Fibroblast of skin of left quadriceps (primary cell): Measurements from ENCODE around the gene UCN2.

ENCODE experiments used
- DNase-seq, 2 experiments: peaks; one replicate each; pipeline ENCODE4 v3.0.0-alpha.2; 2013; ENCODE audit warnings: low read depth in 2 of 2

Gene UCN2

DNA sequence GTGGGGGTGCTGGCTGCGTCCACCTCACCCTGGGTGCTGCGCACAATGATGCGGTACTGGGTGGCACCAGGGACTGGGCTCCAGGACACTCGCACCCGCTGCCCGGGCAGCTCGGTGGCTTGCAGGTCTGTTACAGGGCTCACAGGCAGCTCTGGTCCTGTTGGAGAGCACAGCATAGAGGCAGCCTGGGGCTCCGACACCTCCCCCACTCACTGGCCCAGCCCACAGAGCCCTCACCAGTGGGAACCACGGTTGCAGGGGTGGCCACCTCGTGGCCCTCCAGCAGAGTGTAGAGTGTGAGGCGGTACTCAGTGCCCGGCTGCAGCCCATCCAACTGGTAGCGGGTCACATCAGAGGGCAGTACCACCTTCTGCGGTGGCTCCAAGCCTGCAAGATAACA, 27.9 kb upstream of the UCN2 start:
- no peak for DNase-seq

DNA sequence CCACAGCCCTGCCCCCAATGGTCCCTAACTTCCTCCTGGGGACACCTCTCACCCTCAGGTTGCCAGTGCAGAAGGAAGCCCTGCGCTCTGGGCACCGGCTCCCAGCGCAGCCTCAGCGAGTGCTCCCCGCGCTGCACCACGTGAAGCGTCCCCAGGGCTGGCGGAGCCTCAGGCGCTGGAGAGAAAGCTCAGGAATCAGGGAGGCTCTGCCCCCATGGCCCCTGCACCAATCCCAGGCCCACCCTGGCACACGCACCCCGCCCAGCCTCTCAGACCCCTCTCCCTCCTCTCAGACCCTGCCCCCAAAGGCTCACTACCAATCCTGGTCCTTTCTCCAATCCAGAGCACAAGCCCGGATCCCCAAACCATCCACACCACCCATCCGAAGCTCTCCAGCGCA, 24.6 kb upstream of the UCN2 start:
- DNase-seq = no peak

DNA sequence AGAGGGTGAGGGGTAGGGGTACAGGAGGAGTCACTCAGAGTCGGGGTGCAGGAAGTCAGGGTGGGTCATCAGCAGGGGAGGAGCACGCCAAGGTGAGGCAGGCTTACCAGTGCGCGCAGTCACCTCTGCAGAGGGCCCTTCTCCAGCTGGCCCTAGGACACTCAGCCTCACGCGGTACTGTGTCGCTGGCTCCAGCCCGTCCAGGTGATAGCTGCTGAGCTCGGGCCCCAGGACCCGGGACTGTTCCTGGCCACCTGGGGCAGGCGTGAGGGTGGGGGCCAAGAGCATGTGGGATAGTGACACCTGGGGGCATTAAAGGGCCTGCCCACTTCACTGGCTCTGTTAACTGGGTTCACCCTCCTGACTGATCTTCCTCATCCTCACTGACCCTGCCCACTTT, 24.1 kb upstream of the UCN2 start:
- no peak for DNase-seq

DNA sequence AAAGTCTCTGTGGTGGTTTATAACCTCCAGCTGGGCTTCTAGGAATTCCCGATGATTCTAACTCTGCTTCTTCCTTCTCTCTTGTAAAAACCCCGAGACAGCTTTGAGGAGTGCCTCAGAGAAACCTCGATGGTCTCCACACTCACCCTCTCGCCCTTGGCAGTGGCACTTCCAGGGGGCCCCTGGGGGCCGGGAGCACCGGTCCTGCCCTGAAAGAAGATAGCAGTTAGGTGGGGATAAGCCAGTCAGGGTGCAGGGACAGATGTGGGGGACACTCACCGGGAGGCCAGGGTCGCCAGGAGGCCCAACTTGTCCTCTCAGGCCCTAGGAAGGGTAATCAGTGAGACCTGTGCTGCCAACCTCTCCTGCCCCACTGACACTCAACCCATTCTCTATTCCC, 21.8 kb upstream of the UCN2 start:
- DNase-seq = no peak

DNA sequence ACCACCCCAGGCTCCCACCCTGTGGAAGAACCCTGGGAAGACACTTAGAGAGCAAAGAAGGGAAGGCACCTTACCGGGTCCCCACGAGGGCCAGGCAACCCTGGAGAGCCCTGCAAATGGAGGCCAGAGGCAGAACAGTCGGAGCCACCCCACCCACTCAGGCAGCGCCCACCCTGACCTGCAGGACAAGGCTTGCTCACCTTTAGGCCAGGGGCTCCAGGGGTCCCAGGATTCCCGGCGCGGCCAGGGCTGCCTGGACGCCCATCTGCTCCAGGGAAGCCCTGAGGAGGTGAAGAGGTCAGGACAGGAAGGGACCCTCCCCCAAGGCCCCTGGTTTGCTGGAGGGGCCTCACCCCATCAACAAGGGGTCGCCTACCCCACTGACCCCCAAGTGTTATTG, 21.3 kb upstream of the UCN2 start:
- DNase-seq = no peak

DNA sequence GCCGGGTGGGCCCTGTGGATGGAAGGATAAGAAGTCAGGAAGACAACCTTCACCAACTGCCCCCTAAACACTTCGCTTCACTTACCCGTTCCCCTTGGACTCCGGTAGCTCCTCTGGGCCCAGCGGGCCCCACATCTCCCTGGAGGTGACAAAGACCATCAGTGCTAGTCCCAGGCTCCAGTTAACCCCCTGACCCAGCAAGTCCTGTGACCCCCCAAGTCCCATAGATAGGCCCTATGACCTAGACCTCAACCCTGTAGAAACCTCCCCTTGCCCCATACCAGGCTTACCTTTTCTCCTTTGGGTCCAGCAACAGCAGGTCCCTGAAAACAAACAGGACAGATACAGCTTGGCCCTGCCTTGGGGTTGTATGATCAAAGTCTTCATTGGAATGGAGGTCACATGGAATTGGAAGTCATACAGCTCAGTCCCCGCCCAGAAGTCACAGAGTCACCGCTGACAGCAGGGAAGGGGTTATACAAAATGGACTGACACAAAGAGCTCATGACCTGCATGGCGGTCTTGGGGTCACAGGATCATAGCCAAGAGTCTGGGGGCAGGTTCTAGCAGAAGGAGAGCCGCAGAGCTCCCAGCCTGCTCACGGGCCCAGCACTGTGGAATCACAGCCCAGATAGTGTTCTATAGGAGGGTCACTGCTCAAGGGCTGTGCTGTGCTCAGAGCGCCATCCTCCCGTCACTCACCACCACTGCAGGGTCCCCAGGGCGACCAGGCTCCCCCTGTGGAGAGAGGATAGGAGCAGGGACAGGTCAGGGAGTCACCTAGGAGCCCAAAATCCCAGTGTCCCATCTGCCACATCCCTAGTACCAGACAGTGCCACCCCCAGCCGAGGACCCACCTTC, 18.3 kb upstream of the UCN2 start:
- no peak for DNase-seq

DNA sequence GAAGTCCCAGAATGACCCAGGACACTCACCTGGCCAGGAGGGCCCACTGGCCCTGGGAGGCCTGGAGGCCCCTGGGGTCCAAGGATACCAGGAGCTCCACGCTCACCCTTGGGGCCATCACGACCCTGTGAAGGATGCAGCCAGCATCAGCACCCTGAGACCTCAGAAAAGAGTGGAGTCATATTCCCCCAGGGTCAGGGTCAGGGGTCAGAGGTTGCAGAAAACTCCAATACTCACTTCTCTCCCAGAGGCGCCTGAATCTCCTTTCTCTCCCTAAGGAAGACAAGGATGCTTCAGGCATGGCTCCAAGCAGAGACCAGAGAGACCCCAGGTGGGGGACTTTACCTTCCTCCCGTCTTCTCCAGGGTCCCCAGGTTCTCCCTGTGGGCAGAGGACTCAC, 13.1 kb upstream of the UCN2 start:
- no peak for DNase-seq

DNA sequence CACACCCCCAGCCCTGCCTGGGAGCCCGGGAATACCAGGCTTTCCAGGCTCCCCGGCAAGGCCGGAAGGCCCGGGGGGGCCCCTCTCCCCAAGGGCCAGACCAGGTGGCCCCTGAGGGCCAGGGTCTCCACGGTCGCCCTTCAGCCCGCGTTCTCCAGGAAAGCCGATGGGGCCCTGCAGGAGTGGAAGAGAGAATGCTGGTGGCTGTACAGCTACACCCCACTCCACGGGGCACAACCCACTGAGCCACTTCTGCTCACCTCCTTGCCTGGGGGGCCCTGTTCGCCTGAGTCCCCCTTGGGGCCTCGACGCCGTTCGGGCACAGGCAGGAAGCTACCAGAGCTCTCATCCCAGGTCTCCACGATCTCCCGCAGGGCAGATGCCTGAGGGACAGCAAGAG, 11.8 kb upstream of the UCN2 start:
- no peak for DNase-seq

DNA sequence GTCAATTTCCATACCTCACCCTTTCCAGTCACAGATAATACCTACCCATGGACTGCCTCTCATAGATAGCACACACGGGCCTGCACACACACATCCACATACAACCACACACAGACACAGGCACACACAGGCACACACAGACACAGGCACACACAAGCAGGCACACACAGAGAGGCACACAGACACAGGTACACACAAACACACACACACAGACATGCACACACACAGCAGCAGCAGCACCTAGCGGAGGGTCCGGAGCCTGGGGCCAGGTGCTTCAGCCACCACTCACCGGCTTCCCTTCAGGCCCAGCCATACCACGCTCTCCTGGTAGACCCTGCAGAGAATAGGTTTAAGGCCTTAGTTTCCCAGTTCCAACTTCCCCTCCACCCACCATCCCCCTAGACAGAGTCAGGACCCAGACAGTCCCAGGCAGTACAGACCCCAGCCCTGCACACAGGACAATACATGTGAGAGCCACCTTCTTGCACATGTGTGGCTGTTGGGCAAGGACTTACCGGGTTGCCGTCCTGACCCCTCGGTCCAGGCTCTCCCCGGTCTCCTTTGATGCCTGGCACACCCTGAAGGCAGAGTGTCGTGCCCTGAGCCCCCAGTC, 10.5 kb upstream of the UCN2 start:
- DNase-seq = no peak

DNA sequence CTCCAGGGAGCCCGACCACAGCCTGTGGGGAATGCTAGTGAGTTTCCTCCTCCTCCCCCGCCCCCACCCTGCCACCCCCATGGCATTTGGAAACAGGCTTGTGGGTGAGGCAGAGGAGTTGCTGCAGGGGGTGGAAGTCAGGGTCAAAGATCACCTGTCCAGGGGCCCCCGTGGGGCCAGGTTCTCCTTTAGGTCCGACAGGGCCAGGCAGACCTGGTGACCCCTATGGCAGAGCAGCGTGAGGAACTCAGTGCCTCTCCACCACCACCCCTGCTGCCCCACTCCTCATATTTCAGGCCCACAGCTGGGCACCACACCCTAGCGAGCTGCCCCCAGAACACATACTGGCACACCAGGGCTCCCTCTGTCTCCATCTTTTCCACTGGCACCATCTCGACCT, 8.9 kb upstream of the UCN2 start:
- DNase-seq = no peak

DNA sequence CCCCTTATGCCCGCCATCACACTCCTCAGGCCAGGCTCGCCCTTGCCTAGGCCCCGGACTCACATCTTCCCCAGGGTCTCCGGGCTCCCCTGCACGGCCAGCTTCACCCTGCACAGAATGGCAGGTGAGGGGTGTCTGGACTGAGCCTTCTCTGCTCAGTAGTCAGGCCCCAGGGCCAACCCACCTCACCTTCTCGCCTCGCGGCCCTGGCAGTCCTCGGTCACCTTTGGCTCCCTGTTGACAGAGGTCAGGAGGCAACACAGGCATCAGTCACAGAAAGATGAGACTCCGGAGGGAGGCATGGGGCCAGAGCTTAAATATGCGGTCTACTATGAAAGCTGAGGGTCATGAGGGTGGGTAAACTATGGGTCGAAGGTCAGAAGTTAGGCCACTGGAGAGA, 8.4 kb upstream of the UCN2 start:
- no peak for DNase-seq

DNA sequence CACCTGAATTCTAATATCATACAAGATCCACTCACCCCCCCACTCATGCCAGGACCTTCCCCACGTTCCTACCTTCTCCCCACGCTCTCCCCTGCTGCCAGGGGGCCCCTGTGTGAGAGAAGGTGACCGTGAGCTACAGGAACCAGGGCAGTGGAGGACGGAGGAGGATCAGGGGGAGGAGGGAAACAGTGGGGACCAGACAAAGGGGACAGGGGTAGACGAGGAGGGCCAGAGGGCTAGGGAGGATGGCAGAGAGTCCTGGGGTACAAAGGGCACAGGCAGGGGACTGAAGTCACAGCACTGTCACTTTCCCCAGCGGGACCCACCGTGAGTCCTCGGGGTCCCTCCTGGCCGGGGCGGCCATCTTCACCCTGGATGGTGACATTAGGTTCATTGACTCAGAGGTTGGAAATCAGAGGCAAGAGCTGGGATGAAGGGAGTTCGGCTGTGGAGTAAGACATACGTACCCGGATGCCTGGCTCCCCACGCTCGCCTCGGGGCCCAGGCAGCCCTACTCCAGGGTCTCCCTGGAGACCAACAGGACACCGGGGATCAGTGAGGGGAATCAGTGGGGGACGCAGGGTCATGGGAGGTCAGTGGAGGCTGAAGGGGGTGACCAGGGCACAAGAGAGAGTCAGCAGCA, 6.3 kb upstream of the UCN2 start:
- DNase-seq = no peak

DNA sequence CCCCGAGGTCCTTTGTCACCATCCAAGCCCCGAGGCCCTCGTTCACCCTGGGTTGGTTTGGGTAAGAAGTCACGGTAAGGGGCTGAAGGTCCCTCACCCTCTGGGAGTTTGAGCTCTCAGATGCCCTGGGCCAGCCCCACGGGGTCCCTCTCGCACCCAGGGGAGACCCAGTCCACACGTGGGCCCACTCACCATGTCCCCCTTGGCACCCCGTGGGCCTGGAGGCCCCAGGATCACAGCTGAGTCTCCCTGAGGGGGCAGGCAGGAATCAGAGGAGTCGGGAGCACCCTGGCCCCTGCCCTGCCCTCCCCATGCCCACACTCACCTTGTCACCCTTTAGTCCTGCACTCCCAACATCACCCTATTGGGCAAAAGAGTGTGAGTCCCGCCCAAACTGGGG, 5.8 kb upstream of the UCN2 start:
- DNase-seq = no peak

DNA sequence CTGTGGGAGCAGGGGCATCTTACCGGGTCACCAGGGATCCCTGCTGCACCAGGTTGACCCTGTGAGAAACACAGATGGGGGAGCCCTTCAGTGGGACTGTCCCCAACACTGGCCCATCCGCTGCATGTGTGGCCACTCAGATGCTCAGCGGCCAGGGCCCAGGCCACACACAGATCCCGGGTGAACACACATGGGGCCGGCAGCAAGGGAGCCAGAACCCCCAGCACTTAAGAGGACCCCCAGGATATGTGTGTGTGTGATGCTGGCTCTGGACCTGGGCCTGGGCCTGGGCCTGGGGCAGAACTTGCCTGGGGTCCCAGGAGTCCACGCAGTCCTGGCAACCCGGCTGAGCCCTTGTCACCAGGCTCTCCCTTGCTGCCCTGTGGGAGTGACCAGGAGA, 4.9 kb upstream of the UCN2 start:
- DNase-seq = no peak

DNA sequence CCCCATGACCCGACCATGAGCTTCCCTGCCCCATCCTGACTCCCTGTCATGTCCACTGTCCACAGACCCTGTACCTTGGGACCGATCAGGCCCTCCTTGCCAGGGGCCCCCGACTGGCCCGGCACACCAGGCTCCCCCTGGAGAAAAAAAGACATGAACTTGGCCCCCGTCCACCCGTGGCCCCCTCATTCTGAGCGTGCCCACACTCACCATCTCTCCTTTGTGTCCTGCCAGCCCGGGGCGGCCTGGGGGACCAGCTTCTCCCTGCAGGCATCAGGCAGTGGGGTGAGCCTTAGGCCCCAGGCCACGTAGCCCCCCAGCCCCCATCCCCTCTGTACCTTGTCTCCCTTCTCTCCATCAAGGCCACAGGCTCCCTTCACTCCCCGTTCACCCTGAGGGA, 3.9 kb upstream of the UCN2 start:
- no peak for DNase-seq

DNA sequence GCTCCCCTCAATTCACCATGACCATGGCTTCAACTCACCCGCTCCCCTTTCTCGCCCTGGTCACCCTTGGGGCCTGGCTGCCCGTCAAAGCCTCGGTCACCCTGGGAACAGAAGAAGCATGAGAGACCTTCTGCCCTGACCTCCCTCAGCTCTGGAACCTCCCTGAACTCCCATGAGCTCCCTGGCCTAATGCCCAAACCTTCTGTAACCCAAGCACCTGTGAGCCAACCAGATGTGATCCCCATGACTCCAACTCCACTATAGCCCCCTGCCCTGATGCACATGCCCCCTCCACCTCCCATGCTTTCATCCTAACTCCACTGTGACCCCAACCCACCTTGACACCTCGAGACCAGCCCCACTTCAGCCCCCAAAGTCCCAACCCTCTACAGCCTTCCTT, 3.5 kb upstream of the UCN2 start:
- DNase-seq = no peak

DNA sequence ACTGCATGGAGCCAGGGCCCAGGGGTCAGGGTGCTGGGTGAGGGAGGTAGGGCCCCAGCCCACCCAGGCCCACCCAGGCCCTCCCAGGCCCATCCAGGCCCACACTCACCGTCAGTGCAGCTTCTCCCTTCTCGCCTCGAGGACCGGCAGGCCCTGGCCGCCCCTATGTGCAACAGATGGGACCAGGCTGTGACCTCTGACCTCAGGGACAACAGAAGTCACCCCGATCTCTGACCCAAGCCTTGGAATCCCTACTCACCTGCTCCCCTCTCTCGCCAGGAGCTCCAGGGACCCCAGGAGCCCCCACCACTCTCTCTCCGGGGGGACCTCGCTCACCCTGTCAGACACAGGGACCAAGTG, 2.8 kb upstream of the UCN2 start:
- no peak for DNase-seq

DNA sequence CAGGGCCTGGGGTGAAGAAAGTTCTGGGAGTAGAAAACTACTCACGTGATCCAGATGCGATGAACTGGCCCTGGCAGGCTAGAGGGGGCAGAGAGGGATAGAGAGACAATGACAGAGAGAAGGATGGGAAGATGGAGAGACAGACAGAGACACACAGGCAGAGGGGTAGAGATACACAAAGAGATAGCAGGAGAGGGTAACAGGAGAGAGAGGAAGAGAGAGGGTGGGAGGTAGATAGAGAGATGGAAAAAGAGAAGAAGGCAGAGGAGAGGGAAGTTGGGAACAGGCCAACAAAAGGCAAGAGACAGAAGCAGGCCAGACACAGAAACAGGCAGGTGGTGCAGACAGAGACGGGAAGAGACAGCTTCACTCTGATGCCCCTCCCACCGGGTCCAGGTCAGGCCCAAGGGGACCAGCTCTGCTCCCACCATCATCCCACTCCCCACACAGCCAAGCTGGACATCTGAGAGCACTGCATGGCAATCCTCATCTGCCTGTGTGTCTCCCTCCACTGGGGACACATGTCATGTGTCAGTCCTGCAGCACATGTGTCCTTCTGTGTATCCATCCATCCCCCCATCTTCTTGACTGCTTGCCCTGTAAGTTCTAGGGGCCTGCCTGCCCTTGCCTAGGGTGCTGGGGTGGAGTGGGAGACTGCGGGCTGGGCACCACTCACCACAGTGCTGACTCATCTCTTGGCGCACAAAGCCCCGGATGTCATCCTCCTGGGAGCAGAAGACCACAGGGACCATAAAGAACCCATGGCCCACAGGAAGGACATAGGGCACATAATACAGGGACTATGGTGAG, 2.2 kb upstream of the UCN2 start:
- DNase-seq = no peak

DNA sequence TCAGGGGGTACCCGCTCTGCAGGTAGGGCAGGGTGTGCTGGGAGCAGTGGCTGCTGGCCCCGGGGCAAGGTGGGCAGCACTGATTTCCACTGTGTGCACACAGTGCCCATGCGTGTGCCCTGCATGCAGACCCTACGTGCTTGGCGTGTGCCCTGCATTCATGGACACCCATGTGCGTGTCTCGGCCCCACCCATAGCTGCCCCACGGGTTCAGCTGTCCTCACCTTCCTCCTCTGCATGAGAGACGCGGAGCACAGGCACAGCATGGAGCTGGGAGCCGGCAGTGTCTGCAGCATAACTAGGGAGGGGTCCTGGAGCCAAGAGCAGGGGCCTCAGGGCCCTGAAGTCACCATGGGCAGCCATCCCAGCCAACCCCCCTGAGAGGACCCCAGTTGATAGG, 1.6 kb upstream of the UCN2 start:
- no peak for DNase-seq

DNA sequence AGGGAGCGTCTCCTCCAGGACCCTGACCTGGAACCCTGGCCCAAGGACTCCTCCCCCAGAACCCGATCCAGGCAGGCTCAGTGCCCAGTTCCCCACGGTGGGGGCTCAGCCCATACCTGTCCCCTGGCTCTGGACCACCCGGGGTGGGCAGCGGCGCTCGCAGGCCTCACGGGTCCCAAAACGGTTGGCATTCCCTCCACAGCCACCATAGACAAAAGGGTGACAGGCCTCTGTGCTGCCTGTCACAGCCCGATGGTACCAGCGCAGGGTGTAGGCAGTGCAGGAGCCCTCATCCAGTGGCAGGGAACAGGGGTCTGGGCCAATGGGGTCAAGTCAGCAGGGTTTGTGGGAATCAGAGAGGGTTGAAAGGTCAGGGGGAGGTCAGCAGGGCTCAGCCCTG, 1.1 kb upstream of the UCN2 start:
- DNase-seq = no peak

DNA sequence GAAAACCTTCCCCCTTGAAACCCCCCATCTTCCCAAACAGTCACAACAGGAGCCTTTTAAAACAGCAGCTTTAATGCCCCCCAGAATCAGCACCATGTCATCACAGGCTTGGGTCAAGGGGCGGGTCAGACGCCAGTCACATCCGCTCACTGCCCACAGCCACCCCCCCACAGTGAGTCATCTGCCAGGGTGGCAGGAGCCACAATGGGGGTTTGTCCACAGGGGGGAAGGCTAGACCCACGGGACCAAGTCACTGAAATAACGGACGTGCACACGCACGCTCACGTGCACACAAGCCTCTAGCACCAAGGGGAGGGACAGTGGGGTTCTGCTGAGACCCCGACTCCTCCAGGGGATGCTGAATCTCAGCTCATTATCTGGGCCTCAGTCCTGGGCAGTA, 441 bp upstream of the UCN2 start:
- no peak for DNase-seq

DNA sequence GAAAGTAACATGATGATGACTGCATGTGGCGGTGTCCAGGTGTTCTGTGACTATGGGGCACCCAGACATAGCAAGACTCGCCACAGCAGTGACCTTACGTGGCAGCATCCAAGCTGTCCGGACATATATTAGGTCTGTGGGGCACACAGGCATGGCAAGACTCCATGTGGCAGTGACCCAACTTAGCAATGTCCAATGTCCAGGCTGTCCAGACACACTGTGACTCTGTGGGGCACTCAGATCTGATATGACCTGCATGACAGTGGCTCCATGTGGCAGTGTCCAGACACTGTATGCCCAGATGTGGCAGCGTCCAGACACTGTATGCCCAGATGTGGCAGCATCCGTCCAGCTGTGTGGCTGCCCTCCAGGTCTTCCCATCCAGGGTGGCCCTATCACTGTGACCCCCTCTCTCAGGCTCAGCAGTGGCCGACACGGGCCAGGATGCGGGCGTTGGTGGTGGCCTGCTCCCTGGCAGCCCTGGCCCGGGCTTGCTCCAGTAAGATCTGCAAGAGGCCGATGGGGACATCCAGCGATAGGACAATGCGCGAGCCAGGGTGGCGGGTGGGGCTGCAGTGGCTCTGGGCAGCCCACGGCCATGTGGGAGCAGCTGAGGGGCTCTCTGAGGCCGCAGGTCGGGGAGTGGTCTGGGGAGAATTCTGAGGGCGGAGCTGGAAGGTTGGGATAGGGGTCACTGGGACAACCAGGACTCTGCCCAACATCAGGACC, 1.1 kb downstream of the UCN2 start:
- no peak for DNase-seq
